WTC11 (cell line): ENCODE results near the gene PPEF2. TPM values are rescaled to one million over a fixed set of nuclear protein-coding genes. Genes with fewer than 3 reads are reported as not detected.

Experiments
- ATAC-seq: fragments of 200-7000 bp; cut with Tn5 transposase; 2 replicates; pipeline ENCODE4 v1.10.0; 2021; ENCODE audit warnings: mild to moderate bottlenecking, moderate library complexity
- CTCF ChIA-PET: fragments of 300-600 bp; sonication (Branson Sonifier 250); formaldehyde crosslinking; loops from one replicate; lab custom pipeline; 2021; ENCODE audit warnings: antibody characterized with exemption; lab: Charles Lee
- POLR2A ChIA-PET: fragments of 350-600 bp; sonication (Branson Sonifier 250); formaldehyde crosslinking; loops from one replicate; lab custom pipeline; 2021; ENCODE audit warnings: antibody characterized with exemption; lab: Charles Lee
- DNase-seq: peaks from one replicate; pipeline ENCODE4 v3.0.0; 2021; ENCODE audit warnings: low spot score
- H3K27ac Mint-ChIP-seq: 2 replicates; pipeline ENCODE4 v1.8.0; 2021; ENCODE audit warnings: mixed read lengths
- H3K27me3 Mint-ChIP-seq: 2 replicates; pipeline ENCODE4 v1.8.0; 2021; ENCODE audit warnings: low read depth, mild to moderate bottlenecking, moderate library complexity, mixed read lengths
- H3K36me3 Mint-ChIP-seq: 2 replicates; pipeline ENCODE4 v1.8.0; 2021; ENCODE audit warnings: mixed read lengths
- H3K4me1 Mint-ChIP-seq: 2 replicates; pipeline ENCODE4 v1.8.0; 2022; ENCODE audit warnings: mixed read lengths
- H3K4me3 Mint-ChIP-seq: 2 replicates; pipeline ENCODE4 v1.8.0; 2021; ENCODE audit warnings: mild to moderate bottlenecking, moderate library complexity, mixed read lengths
- H3K9me3 Mint-ChIP-seq: 2 replicates; pipeline ENCODE4 v1.8.0; 2021; ENCODE audit warnings: mixed read lengths
- ATF1 ChIP-seq: sonication (generic); formaldehyde crosslinking; IDR thresholded peaks from 2 replicates; pipeline ENCODE4 v1.8.1; 2023; ENCODE audit warnings: mild to moderate bottlenecking, moderate library complexity, missing genetic modification reagents
- GTF2I ChIP-seq: fragments of 250-450 bp; sonication (Bioruptor Pico); conservative IDR thresholded peaks from 2 replicates; pipeline ENCODE4 v1.4.0; 2021; ENCODE audit warnings: mild to moderate bottlenecking
- MXD4 ChIP-seq: fragments of 250-450 bp; sonication (Bioruptor Pico); IDR thresholded peaks from 2 replicates; pipeline ENCODE4 v1.8.0; 2021; ENCODE audit warnings: mild to moderate bottlenecking, moderate library complexity, borderline replicate concordance
- MYBL2 ChIP-seq: sonication (generic); formaldehyde crosslinking; IDR thresholded peaks from 2 replicates; pipeline ENCODE4 v1.8.1; 2023; ENCODE audit warnings: mild to moderate bottlenecking, moderate library complexity, missing genetic modification reagents
- NR3C1 ChIP-seq: sonication (generic); formaldehyde crosslinking; conservative IDR thresholded peaks from 2 replicates; pipeline ENCODE4 v1.8.1; 2023; ENCODE audit warnings: low read depth, mild to moderate bottlenecking, missing genetic modification reagents
- OVOL2 ChIP-seq: fragments of 250-450 bp; sonication (Bioruptor Pico); IDR thresholded peaks from 2 replicates; pipeline ENCODE4 v1.9.0; 2021; ENCODE audit warnings: mild to moderate bottlenecking, borderline replicate concordance
- RELA ChIP-seq: sonication (generic); formaldehyde crosslinking; IDR thresholded peaks from 2 replicates; pipeline ENCODE4 v1.8.1; 2022; ENCODE audit warnings: missing genetic modification reagents, mild to moderate bottlenecking, borderline replicate concordance
- SMAD4 ChIP-seq: sonication (generic); formaldehyde crosslinking; IDR thresholded peaks from 2 replicates; pipeline ENCODE4 v1.8.0; 2022; ENCODE audit warnings: mild to moderate bottlenecking, missing genetic modification reagents
- SOX15 ChIP-seq: fragments of 250-450 bp; sonication (Bioruptor Pico); IDR thresholded peaks from 2 replicates; pipeline ENCODE4 v1.9.0; 2021; ENCODE audit warnings: mild to moderate bottlenecking
- ZNF138 ChIP-seq: sonication (generic); formaldehyde crosslinking; conservative IDR thresholded peaks from 2 replicates; pipeline ENCODE4 v1.8.1; 2022; ENCODE audit warnings: mild to moderate bottlenecking, moderate library complexity, missing genetic modification reagents
- ZNF263 ChIP-seq: sonication (generic); formaldehyde crosslinking; IDR thresholded peaks from 2 replicates; pipeline ENCODE4 v1.8.1; 2022; ENCODE audit warnings: low read depth, mild to moderate bottlenecking, moderate library complexity, missing genetic modification reagents
- ZNF396 ChIP-seq: fragments of 250-450 bp; sonication (Bioruptor Pico); IDR thresholded peaks from 2 replicates; pipeline ENCODE4 v1.8.0; 2021; ENCODE audit warnings: mild to moderate bottlenecking, moderate library complexity, borderline replicate concordance
- ZNF423 ChIP-seq: fragments of 250-450 bp; sonication (Bioruptor Pico); IDR thresholded peaks from 2 replicates; pipeline ENCODE4 v2.1.2; 2022; ENCODE audit warnings: mild to moderate bottlenecking, moderate library complexity
- ZNF671 ChIP-seq: fragments of 250-450 bp; sonication (Bioruptor Pico); IDR thresholded peaks from 2 replicates; pipeline ENCODE4 v1.8.0; 2021; ENCODE audit warnings: mild to moderate bottlenecking
- total RNA-seq: library from RNA; stranded (reverse); gene quantifications from 3 replicates; pipeline ENCODE4 v1.2.3, GENCODE V29; 2021
- TF ChIP-seq, protein P1 (sequence below): sonication (generic); formaldehyde crosslinking; IDR thresholded peaks from 2 replicates; pipeline ENCODE4 v1.8.1; 2023; ENCODE audit warnings: mild to moderate bottlenecking, missing genetic modification reagents, moderate library complexity
- TF ChIP-seq, protein P2 (sequence below): sonication (generic); formaldehyde crosslinking; IDR thresholded peaks from 2 replicates; pipeline ENCODE4 v1.8.0; 2022; ENCODE audit warnings: mild to moderate bottlenecking, missing genetic modification reagents
- TF ChIP-seq, protein P3 (sequence below): sonication (generic); formaldehyde crosslinking; IDR thresholded peaks from 2 replicates; pipeline ENCODE4 v1.8.0; 2023; ENCODE audit warnings: mild to moderate bottlenecking, missing genetic modification reagents
- TF ChIP-seq, protein P4 (sequence below): sonication (generic); formaldehyde crosslinking; conservative IDR thresholded peaks from 2 replicates; pipeline ENCODE4 v1.8.1; 2023; ENCODE audit warnings: mild to moderate bottlenecking, low read depth, missing genetic modification reagents, moderate library complexity
- TF ChIP-seq, protein P5 (sequence below): fragments of 250-450 bp; sonication (Bioruptor Pico); IDR thresholded peaks from 2 replicates; pipeline ENCODE4 v1.9.0; 2021; ENCODE audit warnings: mild to moderate bottlenecking
- TF ChIP-seq, protein P6 (sequence below): sonication (generic); formaldehyde crosslinking; conservative IDR thresholded peaks from 2 replicates; pipeline ENCODE4 v1.8.1; 2022; ENCODE audit warnings: mild to moderate bottlenecking, missing genetic modification reagents

Gene PPEF2
- total RNA-seq, 1 experiment from 2014 or later, result not detected

DNA sequence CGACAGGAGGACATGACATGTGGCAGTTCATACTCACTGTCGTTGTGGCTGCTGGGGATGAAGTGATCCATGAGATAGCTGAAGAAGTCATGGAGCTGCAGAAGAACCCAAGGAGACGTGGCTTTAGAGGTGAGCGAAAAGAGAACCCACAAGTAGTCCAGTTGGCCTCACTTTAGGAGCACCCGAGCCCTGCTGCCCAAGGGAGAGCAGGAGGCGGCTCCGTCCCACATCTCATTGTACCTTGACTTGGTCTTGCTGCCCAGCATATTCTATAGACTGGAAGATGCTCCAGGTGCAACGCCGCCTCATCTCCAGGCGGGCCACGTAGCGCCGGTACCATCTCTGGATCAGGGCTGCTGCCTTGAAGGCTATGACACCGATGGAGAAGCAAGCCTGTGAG is 10.6 kb downstream of the PPEF2 start (continued):
- TF ChIP-seq MYBL2 (CRISPR knock-in tag) (no peak), ZNF138 (CRISPR knock-in tag) (no peak), ZNF263 (no peak)
- TF ChIP-seq, protein P1, sequence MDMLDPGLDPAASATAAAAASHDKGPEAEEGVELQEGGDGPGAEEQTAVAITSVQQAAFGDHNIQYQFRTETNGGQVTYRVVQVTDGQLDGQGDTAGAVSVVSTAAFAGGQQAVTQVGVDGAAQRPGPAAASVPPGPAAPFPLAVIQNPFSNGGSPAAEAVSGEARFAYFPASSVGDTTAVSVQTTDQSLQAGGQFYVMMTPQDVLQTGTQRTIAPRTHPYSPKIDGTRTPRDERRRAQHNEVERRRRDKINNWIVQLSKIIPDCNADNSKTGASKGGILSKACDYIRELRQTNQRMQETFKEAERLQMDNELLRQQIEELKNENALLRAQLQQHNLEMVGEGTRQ (CRISPR knock-in tag), result no peak

DNA sequence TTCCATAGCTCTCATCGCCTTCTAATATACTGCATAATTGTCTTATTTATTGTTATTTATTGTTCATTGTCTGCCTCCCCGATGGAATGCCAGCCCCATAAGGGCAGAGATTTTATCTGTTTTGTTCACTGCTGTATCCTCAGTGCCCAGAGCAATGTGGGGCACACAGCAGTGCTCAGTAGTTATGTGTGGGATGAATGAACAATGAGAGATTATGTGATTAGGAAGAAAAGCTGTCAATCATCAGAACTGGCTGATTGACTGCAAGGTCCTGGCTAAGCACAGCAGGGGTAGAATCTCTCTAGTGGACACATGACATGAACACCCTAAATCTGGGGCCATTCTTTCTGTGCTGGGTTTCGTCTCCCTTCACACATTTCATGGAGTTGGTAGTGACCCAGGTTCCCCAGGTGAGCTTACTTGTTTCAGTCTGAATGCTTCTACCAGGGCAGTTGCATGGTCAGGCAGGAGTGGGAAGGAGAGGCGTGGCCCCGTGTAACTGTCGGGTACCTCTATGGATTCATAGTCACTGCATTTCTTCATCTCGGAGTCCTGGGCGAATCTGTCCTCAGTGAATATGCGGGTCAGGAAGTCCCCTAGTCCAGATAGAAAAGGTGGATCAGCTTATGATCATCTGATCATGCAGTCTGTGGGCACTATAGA is 12.6 kb downstream of the PPEF2 start:
- ChIA-PET CTCF (no interaction called here), POLR2A (no interaction called here)
- no peaks in the 10 kb centered on the region for H3K36me3 Mint-ChIP-seq
- TF ChIP-seq RELA (CRISPR knock-in tag), result no peak
- TF ChIP-seq ZNF671 (CRISPR knock-in tag), result no peak
- TF ChIP-seq MYBL2 (CRISPR knock-in tag), result no peak
- no peak for TF ChIP-seq MXD4
- TF ChIP-seq OVOL2, result no peak
- TF ChIP-seq SOX15 (CRISPR knock-in tag), result no peak
- TF ChIP-seq, protein P2, sequence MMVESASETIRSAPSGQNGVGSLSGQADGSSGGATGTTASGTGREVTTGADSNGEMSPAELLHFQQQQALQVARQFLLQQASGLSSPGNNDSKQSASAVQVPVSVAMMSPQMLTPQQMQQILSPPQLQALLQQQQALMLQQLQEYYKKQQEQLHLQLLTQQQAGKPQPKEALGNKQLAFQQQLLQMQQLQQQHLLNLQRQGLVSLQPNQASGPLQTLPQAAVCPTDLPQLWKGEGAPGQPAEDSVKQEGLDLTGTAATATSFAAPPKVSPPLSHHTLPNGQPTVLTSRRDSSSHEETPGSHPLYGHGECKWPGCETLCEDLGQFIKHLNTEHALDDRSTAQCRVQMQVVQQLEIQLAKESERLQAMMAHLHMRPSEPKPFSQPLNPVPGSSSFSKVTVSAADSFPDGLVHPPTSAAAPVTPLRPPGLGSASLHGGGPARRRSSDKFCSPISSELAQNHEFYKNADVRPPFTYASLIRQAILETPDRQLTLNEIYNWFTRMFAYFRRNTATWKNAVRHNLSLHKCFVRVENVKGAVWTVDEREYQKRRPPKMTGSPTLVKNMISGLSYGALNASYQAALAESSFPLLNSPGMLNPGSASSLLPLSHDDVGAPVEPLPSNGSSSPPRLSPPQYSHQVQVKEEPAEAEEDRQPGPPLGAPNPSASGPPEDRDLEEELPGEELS (CRISPR knock-in tag), result no peak
- TF ChIP-seq, protein P3, sequence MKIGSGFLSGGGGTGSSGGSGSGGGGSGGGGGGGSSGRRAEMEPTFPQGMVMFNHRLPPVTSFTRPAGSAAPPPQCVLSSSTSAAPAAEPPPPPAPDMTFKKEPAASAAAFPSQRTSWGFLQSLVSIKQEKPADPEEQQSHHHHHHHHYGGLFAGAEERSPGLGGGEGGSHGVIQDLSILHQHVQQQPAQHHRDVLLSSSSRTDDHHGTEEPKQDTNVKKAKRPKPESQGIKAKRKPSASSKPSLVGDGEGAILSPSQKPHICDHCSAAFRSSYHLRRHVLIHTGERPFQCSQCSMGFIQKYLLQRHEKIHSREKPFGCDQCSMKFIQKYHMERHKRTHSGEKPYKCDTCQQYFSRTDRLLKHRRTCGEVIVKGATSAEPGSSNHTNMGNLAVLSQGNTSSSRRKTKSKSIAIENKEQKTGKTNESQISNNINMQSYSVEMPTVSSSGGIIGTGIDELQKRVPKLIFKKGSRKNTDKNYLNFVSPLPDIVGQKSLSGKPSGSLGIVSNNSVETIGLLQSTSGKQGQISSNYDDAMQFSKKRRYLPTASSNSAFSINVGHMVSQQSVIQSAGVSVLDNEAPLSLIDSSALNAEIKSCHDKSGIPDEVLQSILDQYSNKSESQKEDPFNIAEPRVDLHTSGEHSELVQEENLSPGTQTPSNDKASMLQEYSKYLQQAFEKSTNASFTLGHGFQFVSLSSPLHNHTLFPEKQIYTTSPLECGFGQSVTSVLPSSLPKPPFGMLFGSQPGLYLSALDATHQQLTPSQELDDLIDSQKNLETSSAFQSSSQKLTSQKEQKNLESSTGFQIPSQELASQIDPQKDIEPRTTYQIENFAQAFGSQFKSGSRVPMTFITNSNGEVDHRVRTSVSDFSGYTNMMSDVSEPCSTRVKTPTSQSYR (CRISPR knock-in tag), result no peak
- TF ChIP-seq, protein P4, sequence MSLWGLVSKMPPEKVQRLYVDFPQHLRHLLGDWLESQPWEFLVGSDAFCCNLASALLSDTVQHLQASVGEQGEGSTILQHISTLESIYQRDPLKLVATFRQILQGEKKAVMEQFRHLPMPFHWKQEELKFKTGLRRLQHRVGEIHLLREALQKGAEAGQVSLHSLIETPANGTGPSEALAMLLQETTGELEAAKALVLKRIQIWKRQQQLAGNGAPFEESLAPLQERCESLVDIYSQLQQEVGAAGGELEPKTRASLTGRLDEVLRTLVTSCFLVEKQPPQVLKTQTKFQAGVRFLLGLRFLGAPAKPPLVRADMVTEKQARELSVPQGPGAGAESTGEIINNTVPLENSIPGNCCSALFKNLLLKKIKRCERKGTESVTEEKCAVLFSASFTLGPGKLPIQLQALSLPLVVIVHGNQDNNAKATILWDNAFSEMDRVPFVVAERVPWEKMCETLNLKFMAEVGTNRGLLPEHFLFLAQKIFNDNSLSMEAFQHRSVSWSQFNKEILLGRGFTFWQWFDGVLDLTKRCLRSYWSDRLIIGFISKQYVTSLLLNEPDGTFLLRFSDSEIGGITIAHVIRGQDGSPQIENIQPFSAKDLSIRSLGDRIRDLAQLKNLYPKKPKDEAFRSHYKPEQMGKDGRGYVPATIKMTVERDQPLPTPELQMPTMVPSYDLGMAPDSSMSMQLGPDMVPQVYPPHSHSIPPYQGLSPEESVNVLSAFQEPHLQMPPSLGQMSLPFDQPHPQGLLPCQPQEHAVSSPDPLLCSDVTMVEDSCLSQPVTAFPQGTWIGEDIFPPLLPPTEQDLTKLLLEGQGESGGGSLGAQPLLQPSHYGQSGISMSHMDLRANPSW, result no peak
- TF ChIP-seq, protein P5, sequence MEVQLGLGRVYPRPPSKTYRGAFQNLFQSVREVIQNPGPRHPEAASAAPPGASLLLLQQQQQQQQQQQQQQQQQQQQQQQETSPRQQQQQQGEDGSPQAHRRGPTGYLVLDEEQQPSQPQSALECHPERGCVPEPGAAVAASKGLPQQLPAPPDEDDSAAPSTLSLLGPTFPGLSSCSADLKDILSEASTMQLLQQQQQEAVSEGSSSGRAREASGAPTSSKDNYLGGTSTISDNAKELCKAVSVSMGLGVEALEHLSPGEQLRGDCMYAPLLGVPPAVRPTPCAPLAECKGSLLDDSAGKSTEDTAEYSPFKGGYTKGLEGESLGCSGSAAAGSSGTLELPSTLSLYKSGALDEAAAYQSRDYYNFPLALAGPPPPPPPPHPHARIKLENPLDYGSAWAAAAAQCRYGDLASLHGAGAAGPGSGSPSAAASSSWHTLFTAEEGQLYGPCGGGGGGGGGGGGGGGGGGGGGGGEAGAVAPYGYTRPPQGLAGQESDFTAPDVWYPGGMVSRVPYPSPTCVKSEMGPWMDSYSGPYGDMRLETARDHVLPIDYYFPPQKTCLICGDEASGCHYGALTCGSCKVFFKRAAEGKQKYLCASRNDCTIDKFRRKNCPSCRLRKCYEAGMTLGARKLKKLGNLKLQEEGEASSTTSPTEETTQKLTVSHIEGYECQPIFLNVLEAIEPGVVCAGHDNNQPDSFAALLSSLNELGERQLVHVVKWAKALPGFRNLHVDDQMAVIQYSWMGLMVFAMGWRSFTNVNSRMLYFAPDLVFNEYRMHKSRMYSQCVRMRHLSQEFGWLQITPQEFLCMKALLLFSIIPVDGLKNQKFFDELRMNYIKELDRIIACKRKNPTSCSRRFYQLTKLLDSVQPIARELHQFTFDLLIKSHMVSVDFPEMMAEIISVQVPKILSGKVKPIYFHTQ (CRISPR knock-in tag), result no peak
- TF ChIP-seq NR3C1 (CRISPR knock-in tag), result no peak
- TF ChIP-seq, protein P6, sequence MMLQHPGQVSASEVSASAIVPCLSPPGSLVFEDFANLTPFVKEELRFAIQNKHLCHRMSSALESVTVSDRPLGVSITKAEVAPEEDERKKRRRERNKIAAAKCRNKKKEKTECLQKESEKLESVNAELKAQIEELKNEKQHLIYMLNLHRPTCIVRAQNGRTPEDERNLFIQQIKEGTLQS (CRISPR knock-in tag), result no peak
- TF ChIP-seq GTF2I (CRISPR knock-in tag), result no peak
- no peak for TF ChIP-seq SMAD4 (CRISPR knock-in tag)
- TF ChIP-seq ATF1 (CRISPR knock-in tag), result no peak
- no peak for TF ChIP-seq ZNF423 (CRISPR knock-in tag)
- TF ChIP-seq ZNF396, result no peak
- H3K27ac Mint-ChIP-seq, result no peak overlapping the region
- no peaks in the 10 kb centered on the region for H3K9me3 Mint-ChIP-seq
- no peaks in the 10 kb centered on the region for H3K27me3 Mint-ChIP-seq
- no peak overlapping the region for H3K4me3 Mint-ChIP-seq
- DNase-seq (no peak), ATAC-seq (no peak)
- no peaks in the 10 kb centered on the region for H3K4me1 Mint-ChIP-seq
